PC-9 (cell line): ENCODE data around the gene AUP1. TPM values are rescaled to one million over a fixed set of nuclear protein-coding genes. Genes with fewer than 3 reads are reported as not detected.
A peak's percentile ranks its signal among the peaks of the same experiment; 100 is the strongest.

ENCODE experiments used
- BruUV-seq: library from RNA; stranded (reverse); fragments of 400-500 nt; replicated peaks from 2 replicates; lab custom pipeline; 2021; lab: Mats Ljungman, UMichigan
- CTCF ChIA-PET: fragments of 300-600 bp; sonication (Branson Sonifier 250); formaldehyde crosslinking; loops from one replicate; lab custom pipeline; 2022; ENCODE audit warnings: antibody characterized with exemption; lab: Charles Lee
- POLR2A ChIA-PET: fragments of 300-600 bp; sonication (Branson Sonifier 250); formaldehyde crosslinking; loops from one replicate; lab custom pipeline; 2022; ENCODE audit warnings: antibody characterized with exemption; ENCODE audit not compliant: unreplicated experiment; lab: Charles Lee
- DNase-seq, 2 experiments: peaks; one replicate each; pipeline versions ENCODE4 v3.0.0 to v3.0.0-alpha.2; 2015 to 2022; ENCODE audit warnings: mixed read lengths in 1 of 2
- H2AFZ ChIP-seq: fragments of 200-600 bp; sonication (generic); 2 replicates; pipeline ENCODE4 v1.8.1; 2017; ENCODE audit warnings: antibody characterized with exemption
- H3F3A ChIP-seq: fragments of 200-600 bp; sonication (generic); 2 replicates; pipeline ENCODE4 v1.8.1; 2017; ENCODE audit warnings: antibody characterized with exemption, mild to moderate bottlenecking, low read depth; ENCODE audit not compliant: insufficient read depth
- H3K27ac ChIP-seq: fragments of 200-600 bp; sonication (generic); 2 replicates; pipeline ENCODE4 v1.6.1; 2016; ENCODE audit warnings: mixed run types
- H3K27me3 ChIP-seq: fragments of 200-600 bp; sonication (generic); 2 replicates; pipeline ENCODE4 v1.6.1; 2016; ENCODE audit warnings: low read depth, mixed run types; ENCODE audit not compliant: insufficient read depth
- H3K36me3 ChIP-seq: fragments of 200-600 bp; sonication (generic); 2 replicates; pipeline ENCODE4 v1.6.1; 2016; ENCODE audit warnings: low read depth, mixed run types
- H3K4me1 ChIP-seq: fragments of 200-600 bp; sonication (generic); replicated peaks from 2 replicates; pipeline ENCODE4 v1.6.1; 2016; ENCODE audit warnings: mixed run types; ENCODE audit not compliant: insufficient read depth
- H3K4me2 ChIP-seq: fragments of 200-600 bp; sonication (generic); 2 replicates; pipeline ENCODE4 v1.6.1; 2017; ENCODE audit warnings: mixed run types
- H3K4me3 ChIP-seq: fragments of 200-600 bp; sonication (generic); 2 replicates; pipeline ENCODE4 v1.6.1; 2016; ENCODE audit warnings: mixed run types
- H3K79me2 ChIP-seq: fragments of 200-600 bp; sonication (generic); 2 replicates; pipeline ENCODE4 v1.6.1; 2017; ENCODE audit warnings: low read depth, mixed run types
- H3K9me2 ChIP-seq: fragments of 200-600 bp; sonication (generic); 2 replicates; pipeline ENCODE4 v1.8.1; 2017; ENCODE audit warnings: mild to moderate bottlenecking; ENCODE audit not compliant: insufficient read depth
- H3K9me3 ChIP-seq: fragments of 200-600 bp; sonication (generic); 2 replicates; pipeline ENCODE4 v1.8.1; 2016; ENCODE audit warnings: low read depth; ENCODE audit not compliant: insufficient read depth
- H4K20me1 ChIP-seq: fragments of 200-600 bp; sonication (generic); 2 replicates; pipeline ENCODE4 v1.8.1; 2017; ENCODE audit not compliant: insufficient read depth
- EZH2 ChIP-seq: fragments of 200-600 bp; sonication (generic); IDR thresholded peaks from 2 replicates; pipeline ENCODE4 v1.8.0; 2017; ENCODE audit warnings: antibody characterized with exemption, low read depth
- intact Hi-C: fragments of 100-400 bp; cut with micrococcal nuclease; formaldehyde crosslinking; loops from one replicate; pipeline ENCODE4 v1.10.0; 2022; ENCODE audit not compliant: unreplicated experiment
- total RNA-seq: library from RNA; stranded (reverse); gene quantifications from 2 replicates; pipeline ENCODE4 v1.2.3, GENCODE V29; 2021
- TF ChIP-seq, protein P1 (sequence below): fragments of 200-600 bp; sonication (generic); conservative IDR thresholded peaks from 2 replicates; pipeline ENCODE4 v1.6.1; 2017; ENCODE audit warnings: mixed run types, antibody characterized with exemption, mild to moderate bottlenecking, moderate library complexity

Gene AUP1
- total RNA-seq, 1 experiment from 2014 or later = 84.0 TPM

DNA sequence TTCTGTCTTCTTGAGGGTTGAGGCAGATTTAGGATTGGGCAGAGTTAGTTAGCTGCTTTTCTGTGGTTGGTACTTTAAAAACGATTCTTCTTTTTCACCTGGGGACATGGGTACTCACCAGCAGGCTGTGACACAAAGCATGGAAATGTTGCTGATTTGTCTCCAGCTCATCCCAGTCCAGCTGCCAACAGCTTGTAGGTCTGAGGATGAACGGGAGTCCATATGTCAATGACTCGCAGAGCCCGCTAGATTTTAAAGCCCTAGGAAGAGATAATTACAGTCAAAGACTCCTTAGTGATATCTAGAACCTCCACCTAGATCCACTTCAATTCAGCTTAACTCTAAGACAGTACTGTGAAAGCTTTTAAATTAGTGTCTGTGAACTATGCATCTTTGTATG, 45.8 kb upstream of the AUP1 start:
- H3K27ac ChIP-seq = no peak overlapping the region
- DNase-seq = no peak
- H2AFZ ChIP-seq = no peak overlapping the region
- no peaks in the 10 kb centered on the region for H3K9me2 ChIP-seq
- peaks cover 19% of the 10 kb centered on the region for H3F3A ChIP-seq
- no peak overlapping the region for H3K4me2 ChIP-seq
- no peak for TF ChIP-seq EZH2
- no TSS peak for BruUV-seq
- H3K36me3 ChIP-seq = no peaks in the 10 kb centered on the region
- no peaks in the 10 kb centered on the region for H3K79me2 ChIP-seq
- H3K27me3 ChIP-seq = no peaks in the 10 kb centered on the region
- intact Hi-C loops = no loop called here
- POLR2A ChIA-PET = no interaction called here
- CTCF ChIA-PET = interaction anchor here (0.6 kb wide), 1 partner anchor 115 kb away, joined by 4 read pairs; no protein-coding TSS in a partner anchor
- no peaks in the 10 kb centered on the region for H4K20me1 ChIP-seq
- no peaks in the 10 kb centered on the region for H3K9me3 ChIP-seq
- no peak overlapping the region for H3K4me3 ChIP-seq
- peaks cover 9% of the 10 kb centered on the region; the same call in 1 of the 2 replicates for H3K4me1 ChIP-seq

DNA sequence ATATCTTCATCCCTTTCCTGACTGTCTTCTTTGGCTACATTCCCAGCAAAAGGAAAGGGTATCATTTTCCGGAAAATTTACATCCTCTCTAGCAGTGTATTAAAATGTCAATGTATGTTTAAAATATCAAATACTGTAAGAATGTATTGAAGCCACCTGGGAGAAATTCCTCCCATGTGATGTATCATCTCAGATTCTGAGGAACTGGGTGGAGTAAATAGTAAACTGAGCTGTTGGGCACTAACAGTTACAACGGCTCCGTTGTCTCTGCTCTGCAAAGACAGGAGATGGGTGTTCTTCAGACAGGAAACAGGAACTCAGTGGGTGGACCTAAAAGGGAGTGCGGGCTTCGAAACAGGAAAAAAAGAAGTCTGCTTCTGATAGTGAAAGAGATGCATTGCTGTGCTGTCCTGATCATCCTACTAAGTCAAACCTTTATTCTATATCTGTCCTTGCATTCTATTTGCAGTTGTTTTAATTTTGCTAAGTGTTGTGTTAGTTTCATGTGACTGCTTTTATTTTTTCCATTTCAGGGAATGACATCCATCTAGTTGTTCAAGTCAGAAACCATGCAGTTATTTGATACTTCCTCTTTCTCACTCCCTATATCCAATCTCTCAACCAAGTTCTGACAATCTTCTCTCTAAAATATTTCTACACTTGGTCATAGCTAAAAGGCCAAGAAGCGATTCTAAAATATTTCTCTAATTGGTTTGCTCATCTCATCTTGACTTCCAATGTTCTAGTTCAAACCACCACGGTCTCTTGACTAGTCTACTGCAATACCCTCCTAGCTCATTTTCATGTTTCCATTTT, 44.4 kb upstream of the AUP1 start:
- Histone ChIP-seq H3K27ac (no peak overlapping the region), H2AFZ (peak overlapping the region; percentile 9; the same call in 1 of the 2 replicates), H3F3A (peaks cover 19% of the 10 kb centered on the region), H3K4me3 (no peak overlapping the region), H3K9me3 (no peaks in the 10 kb centered on the region), H3K27me3 (no peaks in the 10 kb centered on the region), H3K4me2 (peak overlapping the region; percentile 11), H4K20me1 (no peaks in the 10 kb centered on the region), H3K79me2 (no peaks in the 10 kb centered on the region), H3K4me1 (peaks cover 9% of the 10 kb centered on the region; the same call in 1 of the 2 replicates), H3K9me2 (no peaks in the 10 kb centered on the region), H3K36me3 (no peaks in the 10 kb centered on the region)
- TF ChIP-seq EZH2 = no peak
- TF ChIP-seq, protein P1, sequence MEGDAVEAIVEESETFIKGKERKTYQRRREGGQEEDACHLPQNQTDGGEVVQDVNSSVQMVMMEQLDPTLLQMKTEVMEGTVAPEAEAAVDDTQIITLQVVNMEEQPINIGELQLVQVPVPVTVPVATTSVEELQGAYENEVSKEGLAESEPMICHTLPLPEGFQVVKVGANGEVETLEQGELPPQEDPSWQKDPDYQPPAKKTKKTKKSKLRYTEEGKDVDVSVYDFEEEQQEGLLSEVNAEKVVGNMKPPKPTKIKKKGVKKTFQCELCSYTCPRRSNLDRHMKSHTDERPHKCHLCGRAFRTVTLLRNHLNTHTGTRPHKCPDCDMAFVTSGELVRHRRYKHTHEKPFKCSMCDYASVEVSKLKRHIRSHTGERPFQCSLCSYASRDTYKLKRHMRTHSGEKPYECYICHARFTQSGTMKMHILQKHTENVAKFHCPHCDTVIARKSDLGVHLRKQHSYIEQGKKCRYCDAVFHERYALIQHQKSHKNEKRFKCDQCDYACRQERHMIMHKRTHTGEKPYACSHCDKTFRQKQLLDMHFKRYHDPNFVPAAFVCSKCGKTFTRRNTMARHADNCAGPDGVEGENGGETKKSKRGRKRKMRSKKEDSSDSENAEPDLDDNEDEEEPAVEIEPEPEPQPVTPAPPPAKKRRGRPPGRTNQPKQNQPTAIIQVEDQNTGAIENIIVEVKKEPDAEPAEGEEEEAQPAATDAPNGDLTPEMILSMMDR = no peak
- POLR2A ChIA-PET = interaction anchor here (0.6 kb wide), 4 partner anchors 11 to 862 kb away, joined by 3 to 31 read pairs (median 5); no protein-coding TSS in a partner anchor
- DNase-seq = peak in 1 of 2 experiments; percentile 57
- BruUV-seq = no TSS peak
- CTCF ChIA-PET = no interaction called here
- intact Hi-C loops = no loop called here

- Histone ChIP-seq H3K4me2 (no peak overlapping the region), H3K27me3 (no peaks in the 10 kb centered on the region), H2AFZ (no peak overlapping the region), H3K4me3 (no peak overlapping the region), H4K20me1 (no peaks in the 10 kb centered on the region), H3K9me2 (no peaks in the 10 kb centered on the region), H3K9me3 (no peaks in the 10 kb centered on the region), H3F3A (peaks cover 25% of the 10 kb centered on the region), H3K27ac (no peak overlapping the region), H3K79me2 (no peaks in the 10 kb centered on the region), H3K4me1 (peaks cover 24% of the 10 kb centered on the region), H3K36me3 (no peaks in the 10 kb centered on the region)
- no TSS peak for BruUV-seq
- peak in 1 of 2 experiments; percentile 32 for DNase-seq
- POLR2A ChIA-PET = no interaction called here
- intact Hi-C loops = no loop called here
- TF ChIP-seq, protein P1 = no peak
- no peak for TF ChIP-seq EZH2
- CTCF ChIA-PET = no interaction called here
These were observed 42.8 kb upstream of the AUP1 start for GRCh38 chr2:74572178-74572925.
